ENCODE results near the gene HK1.
"Not testable (repeated sequence)": the region's sequence is repeated elsewhere in the genome, so short reads cannot be mapped to it uniquely, and the experiment has no call there.

Gene HK1

GRCh38 chr10:69329721-69330178 lies 51.5 kb downstream of the HK1 start:
- DNase-seq: no peak

GRCh38 chr10:69331161-69331560 lies 52.9 kb downstream of the HK1 start:
- DNase-seq: no peak

- DNase-seq: no peak
These were observed 54.1 kb downstream of the HK1 start for GRCh38 chr10:69332278-69333010.

GRCh38 chr10:69333205-69333604 lies 54.9 kb downstream of the HK1 start:
- DNase-seq: no peak

- DNase-seq: not testable (repeated sequence)
These were observed 55.6 kb downstream of the HK1 start for GRCh38 chr10:69333865-69334301.

GRCh38 chr10:69334302-69335062 lies 56.2 kb downstream of the HK1 start:
- DNase-seq: peak; percentile 27

- DNase-seq: peak; percentile 41
These were observed 56.8 kb downstream of the HK1 start for GRCh38 chr10:69335063-69335587.

- no peak for DNase-seq
These were observed 57.3 kb downstream of the HK1 start for GRCh38 chr10:69335613-69336012.

- no peak for DNase-seq
These were observed 58.6 kb downstream of the HK1 start for GRCh38 chr10:69336952-69337295.

- DNase-seq: no peak
These were observed 59.2 kb downstream of the HK1 start for GRCh38 chr10:69337296-69338132.

GRCh38 chr10:69338133-69338456 lies 59.8 kb downstream of the HK1 start:
- no peak for DNase-seq

- DNase-seq: no peak
These were observed 60.5 kb downstream of the HK1 start for GRCh38 chr10:69338547-69339450.

GRCh38 chr10:69340695-69341094 lies 62.4 kb downstream of the HK1 start:
- no peak for DNase-seq

GRCh38 chr10:69343905-69344304 lies 65.6 kb downstream of the HK1 start:
- no peak for DNase-seq

GRCh38 chr10:69344591-69345252 lies 66.4 kb downstream of the HK1 start:
- DNase-seq: peak; percentile 30

GRCh38 chr10:69345402-69345801 lies 67.1 kb downstream of the HK1 start:
- no peak for DNase-seq

- DNase-seq: no peak
These were observed 67.7 kb downstream of the HK1 start for GRCh38 chr10:69345890-69346474.

GRCh38 chr10:69346776-69347175 lies 68.5 kb downstream of the HK1 start:
- no peak for DNase-seq

- no peak for DNase-seq
These were observed 70.7 kb downstream of the HK1 start for GRCh38 chr10:69348816-69349541.

- no peak for DNase-seq
These were observed 71.2 kb downstream of the HK1 start for GRCh38 chr10:69349542-69349888.

GRCh38 chr10:69351589-69351988 lies 73.3 kb downstream of the HK1 start:
- no peak for DNase-seq

Data from activated CD4-positive, alpha-beta T cell treated with anti-CD3 and anti-CD28 coated beads, Interleukin-10, Interleukin-2, amounts not matched to agents 100 ng/mL and 50 ng/mL, durations not matched to agents 16 hours and 8 hours (primary cell).